SW480 (cell line): ENCODE results near the gene SHMT2.
A peak's percentile ranks its signal among the peaks of the same experiment; 100 is the strongest.

Source experiments
- DNase-seq: peaks from one replicate; pipeline ENCODE4 v3.0.0-alpha.2; 2016; ENCODE audit warnings: low spot score

Gene SHMT2

GRCh38 chr12:57240066-57240921 lies 10.8 kb downstream of the SHMT2 start:
- peak; percentile 94 for DNase-seq

- DNase-seq = peak; percentile 34
These were observed 11.5 kb downstream of the SHMT2 start for GRCh38 chr12:57240926-57241401.

- no peak for DNase-seq
These were observed 12.1 kb downstream of the SHMT2 start for GRCh38 chr12:57241402-57242310.

GRCh38 chr12:57242329-57242690 lies 12.8 kb downstream of the SHMT2 start:
- no peak for DNase-seq

GRCh38 chr12:57242691-57243454 lies 13.4 kb downstream of the SHMT2 start:
- DNase-seq = peak; percentile 91

GRCh38 chr12:57243521-57244311 lies 14.2 kb downstream of the SHMT2 start:
- peak; percentile 72 for DNase-seq

GRCh38 chr12:57244312-57244696 lies 14.8 kb downstream of the SHMT2 start:
- no peak for DNase-seq

GRCh38 chr12:57247041-57247440 lies 17.5 kb downstream of the SHMT2 start:
- no peak for DNase-seq

- DNase-seq = no peak
These were observed 19.6 kb downstream of the SHMT2 start for GRCh38 chr12:57248934-57249742.

GRCh38 chr12:57250541-57250940 lies 21.0 kb downstream of the SHMT2 start:
- DNase-seq = no peak

- no peak for DNase-seq
These were observed 21.4 kb downstream of the SHMT2 start, which contains the start of gene STAC3 for GRCh38 chr12:57250956-57251355. Gene STAC3 (minus strand): TSS chr12:57251187. CDS start chr12:57249636, 1,551 bp downstream.

- no peak for DNase-seq
These were observed 25.2 kb downstream of the SHMT2 start for GRCh38 chr12:57254506-57255280.

- DNase-seq = no peak
These were observed 26.4 kb downstream of the SHMT2 start for GRCh38 chr12:57255916-57256315.

- no peak for DNase-seq
These were observed 29.8 kb downstream of the SHMT2 start for GRCh38 chr12:57258977-57259970.

GRCh38 chr12:57260366-57260765 lies 30.9 kb downstream of the SHMT2 start:
- no peak for DNase-seq

- DNase-seq = no peak
These were observed 31.9 kb downstream of the SHMT2 start for GRCh38 chr12:57261428-57261865.

GRCh38 chr12:57262126-57262822 lies 32.8 kb downstream of the SHMT2 start:
- no peak for DNase-seq

GRCh38 chr12:57263096-57263495 lies 33.6 kb downstream of the SHMT2 start:
- DNase-seq = no peak
